DMS114 treated with DMSO at 0.1 percent for 48 hours (cell line): ENCODE results near the gene POLR1A.

Experiments
- DNase-seq: peaks from one replicate; lab custom pipeline; 2025; ENCODE audit not compliant: unreplicated experiment; lab: John Stamatoyannopoulos, UW

POLR1A gene

DNA sequence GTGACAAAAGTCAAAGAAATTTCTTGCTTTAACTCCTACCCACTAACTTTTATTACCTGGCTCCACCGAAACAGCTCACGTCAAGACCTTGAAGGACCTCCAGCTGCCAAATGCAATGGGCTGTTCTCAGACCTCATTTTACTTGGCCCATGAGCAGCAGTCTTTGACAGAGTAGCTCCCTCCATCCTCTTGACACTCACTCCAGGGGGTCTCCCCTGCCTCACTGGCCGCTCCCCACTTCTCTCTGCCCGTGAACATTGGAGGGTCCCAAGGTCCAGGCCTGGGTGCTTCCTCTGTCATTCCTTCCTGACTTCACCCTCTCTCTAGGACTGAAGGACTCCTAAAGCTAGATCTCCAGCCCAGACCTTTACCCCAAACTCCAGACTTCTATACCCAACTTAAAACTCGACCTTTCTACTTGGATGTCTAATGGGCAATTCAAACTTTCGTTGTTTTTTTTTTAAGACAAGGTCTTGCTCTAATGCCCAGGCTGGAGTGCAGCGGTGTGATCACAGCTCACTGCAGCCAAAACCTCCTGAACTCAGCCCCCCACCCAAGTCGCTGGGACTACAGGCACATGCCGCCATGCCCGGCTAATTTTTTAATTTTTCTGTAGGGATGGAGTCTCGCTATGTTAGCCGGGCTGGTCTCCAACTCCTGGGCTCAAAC lies 124.0 kb downstream of the POLR1A start:
- no peak for DNase-seq

GRCh38 chr2:85978883-85979780 lies 126.6 kb downstream of the POLR1A start:
- DNase-seq = no peak

DNA sequence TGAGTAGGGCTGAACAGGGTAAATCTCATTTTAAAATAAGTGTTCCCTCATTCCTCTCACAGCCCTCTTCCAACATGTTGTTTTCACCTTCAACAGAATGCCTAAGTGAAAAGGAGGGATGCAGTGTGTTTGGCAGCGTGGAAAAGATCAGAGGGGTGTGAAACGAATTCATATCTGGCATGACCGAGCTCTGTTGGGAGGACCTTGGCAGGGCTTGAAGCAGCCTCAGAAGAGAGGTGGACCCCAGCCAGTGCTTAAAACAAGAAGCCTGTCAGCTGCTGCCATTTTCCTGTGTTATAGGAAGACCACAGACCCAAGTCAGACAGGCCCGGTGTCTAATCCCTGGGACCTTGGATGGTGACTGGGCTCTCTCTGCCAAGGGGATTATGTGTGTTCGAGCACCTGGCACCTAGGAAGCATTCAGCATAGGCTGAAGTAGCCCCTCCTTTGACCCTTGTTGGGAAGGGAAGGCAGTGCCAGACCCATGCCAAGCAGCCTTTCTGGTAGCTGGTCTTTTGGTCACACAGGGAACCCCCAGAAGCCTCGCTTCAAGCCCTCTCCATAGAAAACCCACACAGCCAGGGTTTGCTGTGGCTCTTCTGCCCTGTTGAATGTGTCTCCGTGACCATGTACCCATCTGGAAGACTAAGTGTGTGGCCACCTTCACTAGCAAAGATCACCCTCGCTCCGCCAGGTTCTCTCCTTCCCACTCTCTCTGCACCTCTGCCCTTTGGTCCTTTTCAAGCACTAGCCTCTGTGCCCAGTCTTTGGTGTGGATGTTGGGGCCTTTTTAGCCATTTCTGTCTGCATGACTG lies 129.4 kb downstream of the POLR1A start:
- DNase-seq = no peak

DNA sequence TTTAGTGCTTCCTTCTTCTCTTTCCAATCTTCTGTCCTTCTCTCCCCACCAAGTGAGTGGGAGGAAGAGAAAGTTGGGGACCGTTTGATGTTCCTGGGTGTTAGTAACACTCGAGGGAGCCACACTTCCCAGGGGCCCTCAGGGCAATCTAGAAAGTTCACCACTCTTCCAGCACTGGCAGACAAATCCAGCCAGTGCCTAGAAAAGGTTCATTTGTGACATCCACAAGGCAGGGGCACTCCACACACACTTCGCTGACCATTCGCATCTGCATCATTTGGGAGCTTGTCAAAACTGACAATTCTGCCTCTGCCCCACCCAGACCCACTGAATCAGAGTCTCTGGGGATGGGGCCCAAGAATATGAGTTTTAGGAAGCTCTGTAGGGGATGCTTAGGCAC lies 130.1 kb downstream of the POLR1A start:
- DNase-seq = no peak

DNA sequence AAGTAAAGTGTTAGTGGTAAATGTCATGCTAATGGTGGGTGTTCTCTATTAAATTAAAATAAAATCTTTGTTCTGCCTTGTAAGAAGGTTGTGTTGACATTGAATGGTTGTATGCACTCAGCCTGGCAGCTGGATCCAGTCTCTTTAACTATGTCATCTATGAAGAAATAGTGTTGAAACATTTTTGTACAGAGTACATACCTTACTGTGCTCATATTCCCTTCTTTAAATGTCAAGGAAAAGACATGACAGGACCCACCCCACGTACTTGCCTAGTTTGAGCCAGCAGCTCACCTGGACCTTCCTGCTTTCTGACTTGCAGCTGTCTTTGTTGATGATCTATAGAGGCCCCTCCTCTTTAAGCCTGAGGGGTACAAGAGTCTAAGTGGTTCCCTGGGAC lies 131.3 kb downstream of the POLR1A start:
- no peak for DNase-seq

GRCh38 chr2:85972355-85972754 lies 133.3 kb downstream of the POLR1A start:
- DNase-seq = no peak

- no peak for DNase-seq
Measured at GRCh38 chr2:85971366-85971765, 134.3 kb downstream of the POLR1A start.
